Superior temporal gyrus (tissue), 1 donor: ENCODE results near the gene OLFML1.
A peak's percentile ranks its signal among the peaks of the same experiment; 100 is the strongest.

Experiments used
- DNase-seq: peaks from one replicate; pipeline ENCODE4 v3.0.0-alpha.2; 2016; ENCODE audit errors: extremely low spot score

The OLFML1 gene

GRCh38 chr11:7480113-7480512, 5.2 kb upstream of the OLFML1 start:
- no peak for DNase-seq

GRCh38 chr11:7484131-7484530, 1.2 kb upstream of the OLFML1 start:
- no peak for DNase-seq

- DNase-seq: no peak
Measured at GRCh38 chr11:7484645-7485044, 661 bp upstream of the OLFML1 start.

DNA sequence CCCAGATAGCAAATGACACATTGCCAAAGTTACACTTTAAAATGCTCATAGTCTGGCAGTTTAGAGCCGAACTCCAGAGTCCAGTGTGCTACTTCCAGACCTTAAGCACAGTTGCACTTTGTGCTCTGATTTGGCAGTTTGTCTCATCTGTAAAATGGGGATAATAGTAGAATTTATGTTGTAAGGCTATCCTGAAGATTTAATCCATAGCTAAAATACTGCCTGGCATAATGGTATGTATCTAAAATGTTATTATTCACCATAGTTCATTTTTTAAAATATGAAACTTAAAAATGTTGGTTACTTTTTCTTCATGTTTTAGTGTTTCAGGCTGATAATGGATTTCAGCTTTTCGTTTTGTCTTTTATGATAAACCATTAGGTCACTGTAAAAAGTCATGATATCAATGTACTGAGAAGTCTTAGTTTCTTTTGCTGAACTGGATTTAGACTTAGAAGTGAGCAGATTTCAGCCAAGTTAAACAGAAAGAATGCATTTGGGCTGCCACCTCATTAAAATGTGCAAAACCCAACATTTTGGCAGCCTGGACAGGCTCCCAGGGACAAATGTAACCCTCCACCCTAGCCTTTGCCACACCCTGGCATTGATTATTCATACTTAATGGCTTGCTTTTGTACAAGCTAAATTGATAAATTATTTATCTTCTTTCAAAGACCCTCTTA, 933 bp downstream of the OLFML1 start:
- DNase-seq: no peak

GRCh38 chr11:7486781-7487140, 1.5 kb downstream of the OLFML1 start:
- DNase-seq: no peak

- DNase-seq: no peak
Measured at GRCh38 chr11:7487360-7487759, 2.1 kb downstream of the OLFML1 start.

- DNase-seq: no peak
Measured at GRCh38 chr11:7488681-7489080, 3.4 kb downstream of the OLFML1 start.

GRCh38 chr11:7489376-7489775, 4.1 kb downstream of the OLFML1 start:
- DNase-seq: no peak

- no peak for DNase-seq
Measured at GRCh38 chr11:7490054-7490453, 4.7 kb downstream of the OLFML1 start.

DNA sequence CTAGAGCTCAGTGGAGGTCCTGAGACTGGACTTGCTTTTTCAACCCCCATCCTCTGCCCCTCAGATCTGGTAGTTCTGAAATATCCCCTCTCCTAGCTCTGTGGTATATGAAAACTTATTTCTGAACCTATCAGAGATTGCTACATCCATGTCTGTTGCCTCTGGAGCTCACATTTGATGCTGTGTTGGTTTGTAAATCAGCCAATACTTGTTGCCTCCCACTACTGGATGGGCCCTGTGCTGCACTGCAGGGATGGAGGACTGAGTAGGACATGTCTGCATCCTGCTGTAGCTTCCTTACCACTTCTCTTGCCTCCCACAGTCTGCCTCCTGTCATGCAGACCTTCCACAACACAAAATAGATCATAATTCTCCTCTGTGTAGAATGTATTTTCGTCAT, 5.2 kb downstream of the OLFML1 start:
- DNase-seq: no peak

DNA sequence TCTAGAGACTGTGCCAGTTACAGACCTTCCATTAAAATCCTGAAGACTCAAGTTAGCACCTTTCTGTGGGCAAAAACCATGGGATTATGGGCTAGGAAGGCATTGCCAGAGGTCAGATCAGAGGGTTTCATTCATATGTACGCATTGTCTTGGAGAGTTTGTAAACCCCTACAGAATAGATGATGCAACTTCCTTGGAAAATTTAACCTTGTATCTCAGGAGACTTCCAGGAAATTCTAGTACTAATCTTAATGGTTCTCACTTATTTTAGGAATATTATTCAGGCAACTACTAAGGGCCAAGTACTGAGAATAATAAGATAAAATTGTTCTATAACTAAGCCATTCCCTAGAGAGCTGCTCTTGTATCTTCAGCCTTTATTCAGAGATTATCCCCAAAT, 6.9 kb downstream of the OLFML1 start:
- DNase-seq: no peak

DNA sequence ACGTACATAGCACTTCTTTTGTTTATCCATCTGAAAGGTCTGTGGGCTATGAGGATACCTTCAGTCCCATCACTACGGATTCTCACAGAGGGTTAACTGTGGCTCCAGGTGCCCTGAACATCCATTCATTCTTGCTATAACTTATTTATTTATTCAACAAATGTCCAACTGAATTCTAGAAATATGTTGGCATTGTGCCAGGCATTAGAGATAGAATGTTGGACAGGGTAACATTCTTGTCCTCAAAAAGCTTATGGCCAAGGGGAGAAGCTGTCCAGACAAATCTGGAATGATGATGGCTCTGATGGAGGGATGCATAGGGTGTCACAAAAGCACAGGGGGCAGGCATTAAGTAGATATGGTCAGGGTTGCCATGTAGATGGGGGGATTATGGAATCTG, 8.4 kb downstream of the OLFML1 start:
- no peak for DNase-seq

- no peak for DNase-seq
Measured at GRCh38 chr11:7494086-7494745, 8.9 kb downstream of the OLFML1 start.

- no peak for DNase-seq
Measured at GRCh38 chr11:7495882-7496551, 10.7 kb downstream of the OLFML1 start.

GRCh38 chr11:7498193-7498592, 12.9 kb downstream of the OLFML1 start:
- no peak for DNase-seq

GRCh38 chr11:7499081-7499480, 13.8 kb downstream of the OLFML1 start:
- no peak for DNase-seq

DNA sequence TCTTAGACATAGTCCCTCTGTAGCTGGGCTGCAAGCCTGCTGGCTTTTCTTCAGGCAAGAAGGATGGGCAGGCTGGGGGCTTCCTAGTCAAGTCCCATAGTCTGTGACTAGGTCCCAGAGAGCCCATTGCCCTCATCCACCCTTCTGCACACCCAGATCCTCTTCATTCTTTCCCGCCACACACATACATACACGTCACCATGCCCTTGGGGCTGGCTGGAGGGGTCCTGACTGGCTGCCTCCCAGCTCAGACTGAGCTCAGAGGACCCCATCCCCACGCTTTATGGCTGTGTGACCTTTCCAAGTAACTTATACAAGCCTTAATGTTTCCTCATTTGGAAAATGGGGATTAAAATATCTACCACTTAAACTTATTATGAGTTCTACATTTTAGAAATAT, 14.9 kb downstream of the OLFML1 start:
- DNase-seq: no peak

DNA sequence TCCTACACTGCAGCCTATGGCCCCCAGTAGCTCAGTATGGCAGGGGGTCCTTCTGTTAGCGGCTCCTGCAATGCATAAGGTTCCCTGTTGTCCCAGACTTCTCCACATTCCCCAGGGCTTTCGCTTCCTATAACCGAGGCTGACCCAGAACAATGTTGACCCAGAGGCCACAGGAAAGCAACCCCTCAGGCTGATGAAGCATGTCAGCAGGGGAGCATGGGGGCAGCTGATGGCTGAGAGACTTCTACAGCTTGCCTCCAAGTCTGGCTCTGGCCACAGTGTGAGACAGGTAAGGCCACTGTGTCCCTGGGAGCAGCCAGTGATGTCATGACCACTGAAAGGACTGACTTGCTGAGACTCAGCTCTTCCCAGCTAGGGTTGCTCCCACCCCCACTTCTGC, 15.9 kb downstream of the OLFML1 start:
- DNase-seq: no peak

GRCh38 chr11:7501894-7502293, 16.6 kb downstream of the OLFML1 start:
- DNase-seq: no peak

GRCh38 chr11:7506243-7506642, 20.9 kb downstream of the OLFML1 start:
- no peak for DNase-seq

DNA sequence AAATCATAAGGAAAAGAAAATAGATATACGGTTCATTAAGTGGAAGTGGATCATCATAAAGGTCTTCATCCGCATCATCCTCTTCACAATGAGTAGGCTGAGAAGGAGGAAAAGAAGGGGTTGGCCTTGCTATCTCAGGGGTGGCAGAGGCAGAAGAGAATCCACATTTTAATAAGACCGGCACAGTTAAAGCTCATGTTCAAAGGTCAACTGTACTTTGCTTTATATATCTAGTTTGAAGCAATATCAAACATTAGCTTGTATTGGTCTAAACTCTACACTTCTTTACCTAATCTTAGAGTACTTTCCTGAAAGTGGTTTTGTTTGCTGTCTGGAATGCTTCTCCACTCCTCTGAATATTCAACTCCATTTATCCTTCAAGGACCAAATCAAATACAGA, 22.8 kb downstream of the OLFML1 start:
- DNase-seq: no peak

DNA sequence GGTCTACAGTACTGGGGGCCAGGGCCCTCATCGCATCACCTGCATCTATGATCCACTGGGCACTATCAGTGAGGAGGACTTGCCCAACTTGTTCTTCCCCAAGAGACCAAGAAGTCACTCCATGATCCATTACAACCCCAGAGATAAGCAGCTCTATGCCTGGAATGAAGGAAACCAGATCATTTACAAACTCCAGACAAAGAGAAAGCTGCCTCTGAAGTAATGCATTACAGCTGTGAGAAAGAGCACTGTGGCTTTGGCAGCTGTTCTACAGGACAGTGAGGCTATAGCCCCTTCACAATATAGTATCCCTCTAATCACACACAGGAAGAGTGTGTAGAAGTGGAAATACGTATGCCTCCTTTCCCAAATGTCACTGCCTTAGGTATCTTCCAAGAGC, 24.7 kb downstream of the OLFML1 start:
- DNase-seq: no peak

- DNase-seq: peak; percentile 92
Measured at GRCh38 chr11:7511401-7511800, 26.1 kb downstream of the OLFML1 start.
